Body of pancreas (tissue), 4 donors: ENCODE data around the gene MATN1.

Experiments used
- CTCF ChIP-seq, 7 experiments: fragments of 450-650 bp in 4 of 7; fragments of 200-600 bp in 3 of 7; sonication (generic) in 3 of 7; IDR thresholded peaks; one replicate each; pipeline ENCODE4 v1.5.1; 2016 to 2019; ENCODE audit warnings: antibody characterized with exemption in 7 of 7
- POLR2A ChIP-seq, 3 donors: fragments of 450-650 bp; IDR thresholded peaks; one replicate each; pipeline ENCODE4 v1.6.1; 2016; ENCODE audit warnings: antibody characterized with exemption in 3 of 3, mild to moderate bottlenecking in 2 of 3

GRCh38 chr1:30744060-30744756 is 20.8 kb upstream of the MATN1 start:
- TF ChIP-seq CTCF (IDR thresholded peaks at IDR 0.05) (no peak), POLR2A (IDR thresholded peaks at IDR 0.05) (no peak)
